Measurements from ENCODE around the gene TMEM171. TPM values are rescaled to one million over a fixed set of nuclear protein-coding genes. Genes with fewer than 3 reads are reported as not detected.

TMEM171 gene
- total RNA-seq, 1 experiment from 2014 or later = 2.1 TPM

GRCh38 chr5:73142035-73142434 lies 21.7 kb downstream of the TMEM171 start:
- TF ChIP-seq TCF7L2 (IDR thresholded peaks at IDR 0.05; ENCODE audit: low read depth, low read length) (no peak), SIN3A (IDR thresholded peaks at IDR 0.05; ENCODE audit: borderline replicate concordance, insufficient read depth, low read depth, low read length) (no peak), POLR2AphosphoS5 (IDR thresholded peaks at IDR 0.05; ENCODE audit: low read depth, low read length) (no peak), REST (IDR thresholded peaks at IDR 0.05; ENCODE audit: insufficient read depth in 1 of 2, low read depth in 2 of 2, low read length in 1 of 2) (no peak)
- TF ChIP-seq, protein P1, sequence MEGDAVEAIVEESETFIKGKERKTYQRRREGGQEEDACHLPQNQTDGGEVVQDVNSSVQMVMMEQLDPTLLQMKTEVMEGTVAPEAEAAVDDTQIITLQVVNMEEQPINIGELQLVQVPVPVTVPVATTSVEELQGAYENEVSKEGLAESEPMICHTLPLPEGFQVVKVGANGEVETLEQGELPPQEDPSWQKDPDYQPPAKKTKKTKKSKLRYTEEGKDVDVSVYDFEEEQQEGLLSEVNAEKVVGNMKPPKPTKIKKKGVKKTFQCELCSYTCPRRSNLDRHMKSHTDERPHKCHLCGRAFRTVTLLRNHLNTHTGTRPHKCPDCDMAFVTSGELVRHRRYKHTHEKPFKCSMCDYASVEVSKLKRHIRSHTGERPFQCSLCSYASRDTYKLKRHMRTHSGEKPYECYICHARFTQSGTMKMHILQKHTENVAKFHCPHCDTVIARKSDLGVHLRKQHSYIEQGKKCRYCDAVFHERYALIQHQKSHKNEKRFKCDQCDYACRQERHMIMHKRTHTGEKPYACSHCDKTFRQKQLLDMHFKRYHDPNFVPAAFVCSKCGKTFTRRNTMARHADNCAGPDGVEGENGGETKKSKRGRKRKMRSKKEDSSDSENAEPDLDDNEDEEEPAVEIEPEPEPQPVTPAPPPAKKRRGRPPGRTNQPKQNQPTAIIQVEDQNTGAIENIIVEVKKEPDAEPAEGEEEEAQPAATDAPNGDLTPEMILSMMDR (IDR thresholded peaks at IDR 0.05) = no peak
- Histone ChIP-seq H3K36me3 (ENCODE audit: control insufficient read depth, insufficient read depth, low read length) (no peaks in the 10 kb centered on the region), H3K27ac (ENCODE audit: low read length) (no peak overlapping the region), H3K4me1 (ENCODE audit: control insufficient read depth, insufficient read depth, low read length) (no peaks in the 10 kb centered on the region), H3K27me3 (ENCODE audit: control insufficient read depth, insufficient read depth, low read length) (no peaks in the 10 kb centered on the region), H3K4me3 (ENCODE audit: low read depth in 2 of 2, low read length in 2 of 2) (no peak overlapping the region), H3K9me3 (ENCODE audit: control insufficient read depth, insufficient read depth, low read depth, low read length) (no peaks in the 10 kb centered on the region)
- no peak for DNase-seq (ENCODE audit: low read depth, low spot score)
- POLR2A ChIA-PET = no interaction called here
- ATAC-seq = no peak
- BruUV-seq (replicated peaks) = no TSS peak
- in situ Hi-C loops (cut with HindIII; ENCODE audit: low pct_unique_long_range_greater_than_20kb, low sequenced_read_pairs) (no loop called here), intact Hi-C loops (cut with micrococcal nuclease; ENCODE audit: unreplicated experiment) (no loop called here)
- CTCF ChIA-PET = no interaction called here

DNA sequence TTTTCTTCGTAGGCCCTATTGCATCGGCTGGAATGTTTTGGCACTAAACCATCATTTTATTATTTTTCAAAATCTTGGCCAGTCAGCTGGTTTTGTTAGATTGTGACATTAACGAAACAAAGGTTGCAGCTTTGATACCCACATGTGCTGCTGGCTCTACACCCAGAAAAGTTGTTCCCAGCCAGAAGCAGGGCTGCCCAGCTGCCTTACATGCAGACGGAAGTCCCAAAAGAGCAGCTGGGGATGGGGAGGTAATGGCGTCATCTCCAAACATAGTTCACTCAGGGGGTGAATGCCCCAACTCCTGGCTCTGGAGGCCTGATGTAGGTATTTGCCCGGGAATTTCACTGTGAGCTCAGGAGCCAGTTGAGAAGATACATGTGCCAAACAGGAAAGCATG lies 23.3 kb downstream of the TMEM171 start:
- H3K36me3 ChIP-seq (ENCODE audit: control insufficient read depth, insufficient read depth, low read length) = no peaks in the 10 kb centered on the region
- DNase-seq (ENCODE audit: low read depth, low spot score) (no peak), ATAC-seq (no peak)
- ChIA-PET CTCF (no interaction called here), POLR2A (no interaction called here)
- H3K27ac ChIP-seq (ENCODE audit: low read length) = no peak overlapping the region
- no peak overlapping the region for H3K4me3 ChIP-seq (ENCODE audit: low read depth in 2 of 2, low read length in 2 of 2)
- no peaks in the 10 kb centered on the region for H3K9me3 ChIP-seq (ENCODE audit: control insufficient read depth, insufficient read depth, low read depth, low read length)
- BruUV-seq (replicated peaks) = no TSS peak
- TF ChIP-seq SIN3A (IDR thresholded peaks at IDR 0.05; ENCODE audit: borderline replicate concordance, insufficient read depth, low read depth, low read length) (no peak), TCF7L2 (IDR thresholded peaks at IDR 0.05; ENCODE audit: low read depth, low read length) (no peak), POLR2AphosphoS5 (IDR thresholded peaks at IDR 0.05; ENCODE audit: low read depth, low read length) (no peak), REST (IDR thresholded peaks at IDR 0.05; ENCODE audit: insufficient read depth in 1 of 2, low read depth in 2 of 2, low read length in 1 of 2) (no peak)
- TF ChIP-seq, protein P1 (IDR thresholded peaks at IDR 0.05) = no peak
- H3K27me3 ChIP-seq (ENCODE audit: control insufficient read depth, insufficient read depth, low read length) = no peaks in the 10 kb centered on the region
- H3K4me1 ChIP-seq (ENCODE audit: control insufficient read depth, insufficient read depth, low read length) = no peaks in the 10 kb centered on the region
- intact Hi-C loops (cut with micrococcal nuclease; ENCODE audit: unreplicated experiment) (no loop called here), in situ Hi-C loops (cut with HindIII; ENCODE audit: low pct_unique_long_range_greater_than_20kb, low sequenced_read_pairs) (no loop called here)
